ENCODE data around the gene MAGEB5.
A peak's percentile ranks its signal among the peaks of the same experiment; 100 is the strongest.

The MAGEB5 gene

GRCh38 chrX:26234177-26234576 is 18.2 kb downstream of the MAGEB5 start:
- Histone ChIP-seq H3K27me3 (replicated peaks) (no peaks in the 10 kb centered on the region), H3K36me3 (replicated peaks) (no peaks in the 10 kb centered on the region), H3K27ac (no peak overlapping the region), H3K4me3 (ENCODE audit: low read depth, low read length) (no peak overlapping the region)
- DNase-seq, result no peak
- no peak for TF ChIP-seq CTCF (IDR thresholded peaks at IDR 0.05; ENCODE audit: low read depth, low read length, missing control alignments)
- in situ Hi-C loops (cut with HindIII; ENCODE audit: low pct_ligation_motif_present, low sequenced_read_pairs), result no loop called here

- no peak for TF ChIP-seq CTCF (IDR thresholded peaks at IDR 0.05; ENCODE audit: low read depth, low read length, missing control alignments)
- no peak overlapping the region for H3K4me3 ChIP-seq (ENCODE audit: low read depth, low read length)
- H3K27ac ChIP-seq, result no peak overlapping the region
- no peaks in the 10 kb centered on the region for H3K27me3 ChIP-seq (replicated peaks)
- in situ Hi-C loops (cut with HindIII; ENCODE audit: low pct_ligation_motif_present, low sequenced_read_pairs), result no loop called here
- DNase-seq, result no peak
- H3K36me3 ChIP-seq (replicated peaks), result no peaks in the 10 kb centered on the region
Observed at GRCh38 chrX:26253526-26253925, 37.6 kb downstream of the MAGEB5 start.

GRCh38 chrX:26254436-26254835 is 38.5 kb downstream of the MAGEB5 start:
- in situ Hi-C loops (cut with HindIII; ENCODE audit: low pct_ligation_motif_present, low sequenced_read_pairs), result no loop called here
- Histone ChIP-seq H3K36me3 (replicated peaks) (no peaks in the 10 kb centered on the region), H3K27me3 (replicated peaks) (no peaks in the 10 kb centered on the region), H3K4me3 (ENCODE audit: low read depth, low read length) (no peak overlapping the region), H3K27ac (no peak overlapping the region)
- TF ChIP-seq CTCF (IDR thresholded peaks at IDR 0.05; ENCODE audit: low read depth, low read length, missing control alignments), result no peak
- DNase-seq, result no peak

GRCh38 chrX:26262121-26262523 is 46.2 kb downstream of the MAGEB5 start:
- Histone ChIP-seq H3K27ac (peak overlapping the region; percentile 87), H3K36me3 (replicated peaks) (no peaks in the 10 kb centered on the region), H3K4me3 (ENCODE audit: low read depth, low read length) (no peak overlapping the region), H3K27me3 (replicated peaks) (no peaks in the 10 kb centered on the region)
- in situ Hi-C loops (cut with HindIII; ENCODE audit: low pct_ligation_motif_present, low sequenced_read_pairs), result no loop called here
- DNase-seq, result peak; percentile 48
- no peak for TF ChIP-seq CTCF (IDR thresholded peaks at IDR 0.05; ENCODE audit: low read depth, low read length, missing control alignments)
